ENCODE results near the gene RB1.

- TF ChIP-seq CTCF (IDR thresholded peaks at IDR 0.05; ENCODE audit: low read length) (no peak), EZH2 (IDR thresholded peaks at IDR 0.05; ENCODE audit: borderline replicate concordance, low read length) (no peak)
Observed at GRCh38 chr13:48505597-48506091, 202.1 kb downstream of the RB1 start.
